ENCODE results near the gene KCP. TPM values are rescaled to one million over a fixed set of nuclear protein-coding genes. Genes with fewer than 3 reads are reported as not detected.
A peak's percentile ranks its signal among the peaks of the same experiment; 100 is the strongest.

Gene KCP
- polyA plus RNA-seq (0.03 to 0.17 TPM in 2 of 3 replicates, not detected in the other), polyA minus RNA-seq (0.13 TPM in 1 of 3 replicates, not detected in the others)
- not detected for polyA plus RNA-seq (2011; ENCODE audit: low read depth)
- 0.04 and 0.08 TPM in 2 replicates for polyA plus RNA-seq (2011; cell fraction: cytosol; rRNA removed)
- polyA plus RNA-seq (2011; cell fraction: nucleus; rRNA removed) = 0.25 and 0.28 TPM in 2 replicates
- 0.14 and 0.17 TPM in 2 replicates for polyA plus RNA-seq (2012; ENCODE audit: low replicate concordance)
- not detected for polyA minus RNA-seq (2011; cell fraction: cytosol; rRNA and poly(A)+ RNA removed)
- polyA minus RNA-seq (2011; cell fraction: nucleus; rRNA and poly(A)+ RNA removed) = not detected in 2 replicates

DNA sequence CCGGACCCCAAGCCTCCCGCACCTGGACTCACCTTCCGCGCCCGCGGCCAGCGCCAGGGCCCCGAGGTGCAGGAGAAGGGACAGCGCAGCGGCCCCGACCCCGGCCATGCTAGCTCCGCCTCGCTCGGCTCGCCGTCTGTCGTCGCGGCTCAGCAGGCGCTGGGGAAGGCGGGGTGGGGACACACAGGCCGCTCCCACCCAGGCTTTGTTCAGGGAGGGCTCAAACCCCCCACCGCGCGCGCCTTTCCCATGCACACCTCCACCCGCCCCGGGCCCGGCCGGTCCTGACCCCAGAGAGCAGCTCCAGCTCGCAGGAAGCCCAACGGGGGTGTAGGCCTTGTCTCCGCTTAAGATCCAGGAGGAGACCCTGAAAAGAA lies at the start of gene KCP:
Gene KCP, minus strand, starts transcription at position 141 of the 377 bp plus-strand sequence. Its CDS starts 33 bp downstream, at position 108.
- Histone ChIP-seq H3K27me3 (ENCODE audit: control insufficient read depth, extremely low read depth, insufficient read depth, low read length) (peaks cover 57% of the 10 kb centered on the region), H3K9ac (ENCODE audit: control insufficient read depth, extremely low read depth, insufficient read depth, low read length) (no peak within 1 kb of the TSS), H3K9me1 (ENCODE audit: control insufficient read depth, extremely low read depth, insufficient read depth, low read length) (no peaks in the 10 kb centered on the region), H3K4me3 (ENCODE audit: control insufficient read depth in 2 of 3, extremely low read depth in 1 of 3, insufficient read depth in 2 of 3, low read depth in 1 of 3, low read length in 3 of 3) (peak within 1 kb of the TSS in 1 of 3 experiments; percentile 19), H3K27ac (ENCODE audit: control insufficient read depth, insufficient read depth, low read length) (no peak within 1 kb of the TSS), H4K20me1 (ENCODE audit: control insufficient read depth, extremely low read depth, insufficient read depth, low read length) (no peaks in the 10 kb centered on the region), H3K9me3 (ENCODE audit: control insufficient read depth, low read depth, low read length) (no peaks in the 10 kb centered on the region), H3K4me2 (ENCODE audit: control insufficient read depth, extremely low read depth, insufficient read depth, low read depth, low read length) (peak within 1 kb of the TSS; percentile 9), H2AFZ (ENCODE audit: control insufficient read depth, low read length) (no peak within 1 kb of the TSS), H3K79me2 (ENCODE audit: control insufficient read depth, insufficient read depth, low read length) (no peaks in the 10 kb centered on the region), H3K36me3 (ENCODE audit: control insufficient read depth in 2 of 2, extremely low read depth in 1 of 2, insufficient read depth in 2 of 2, low read length in 2 of 2) (no peaks in the 10 kb centered on the region), H3K4me1 (ENCODE audit: control insufficient read depth, extremely low read depth, insufficient read depth, low read length) (no peaks in the 10 kb centered on the region)
- DNase-seq (ENCODE audit: low read depth, low spot score) (no peak), FAIRE-seq (no peak)
- TF ChIP-seq, protein P1, sequence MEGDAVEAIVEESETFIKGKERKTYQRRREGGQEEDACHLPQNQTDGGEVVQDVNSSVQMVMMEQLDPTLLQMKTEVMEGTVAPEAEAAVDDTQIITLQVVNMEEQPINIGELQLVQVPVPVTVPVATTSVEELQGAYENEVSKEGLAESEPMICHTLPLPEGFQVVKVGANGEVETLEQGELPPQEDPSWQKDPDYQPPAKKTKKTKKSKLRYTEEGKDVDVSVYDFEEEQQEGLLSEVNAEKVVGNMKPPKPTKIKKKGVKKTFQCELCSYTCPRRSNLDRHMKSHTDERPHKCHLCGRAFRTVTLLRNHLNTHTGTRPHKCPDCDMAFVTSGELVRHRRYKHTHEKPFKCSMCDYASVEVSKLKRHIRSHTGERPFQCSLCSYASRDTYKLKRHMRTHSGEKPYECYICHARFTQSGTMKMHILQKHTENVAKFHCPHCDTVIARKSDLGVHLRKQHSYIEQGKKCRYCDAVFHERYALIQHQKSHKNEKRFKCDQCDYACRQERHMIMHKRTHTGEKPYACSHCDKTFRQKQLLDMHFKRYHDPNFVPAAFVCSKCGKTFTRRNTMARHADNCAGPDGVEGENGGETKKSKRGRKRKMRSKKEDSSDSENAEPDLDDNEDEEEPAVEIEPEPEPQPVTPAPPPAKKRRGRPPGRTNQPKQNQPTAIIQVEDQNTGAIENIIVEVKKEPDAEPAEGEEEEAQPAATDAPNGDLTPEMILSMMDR (optimal IDR thresholded peaks at IDR 0.05 in 1 of 3, IDR thresholded peaks at IDR 0.05 in 1 of 3, conservative IDR thresholded peaks at IDR 0.05 in 1 of 3; ENCODE audit: extremely low read depth in 1 of 3, insufficient read depth in 2 of 3, low read length in 3 of 3) = no peak
- TF ChIP-seq EZH2 (IDR thresholded peaks at IDR 0.05; ENCODE audit: low read length) = no peak
- dilution Hi-C loops (cut with MboI; ENCODE audit: extremely low pct_ligation_motif_present, low sequenced_read_pairs) = no loop called here

DNA sequence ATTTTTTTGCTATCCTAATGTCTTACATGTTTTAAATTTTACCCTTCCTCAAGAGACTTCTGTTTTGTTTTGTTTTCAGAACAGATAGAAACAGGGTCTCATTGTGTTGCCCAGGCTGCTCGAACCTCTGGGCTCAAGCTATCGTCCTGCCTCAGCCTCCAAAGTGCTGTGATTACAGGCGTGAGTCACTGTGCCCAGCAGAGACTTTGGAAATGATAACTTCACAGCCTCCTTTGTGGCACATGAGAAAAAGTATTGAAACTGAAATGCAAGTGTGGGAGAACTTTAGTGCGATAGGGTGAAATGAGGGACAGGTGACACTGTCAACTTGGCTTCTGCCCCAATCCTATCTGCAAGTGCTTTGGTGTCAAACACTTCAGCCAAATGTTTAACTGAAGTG lies 48.8 kb upstream of the KCP start:
- no peak overlapping the region for H3K4me3 ChIP-seq (ENCODE audit: control insufficient read depth in 2 of 3, extremely low read depth in 1 of 3, insufficient read depth in 2 of 3, low read depth in 1 of 3, low read length in 3 of 3)
- no peak for DNase-seq (ENCODE audit: low read depth, low spot score)
- dilution Hi-C loops (cut with MboI; ENCODE audit: extremely low pct_ligation_motif_present, low sequenced_read_pairs) = no loop called here
- peaks cover 17 to 36% of the 10 kb centered on the region in 2 experiments for H3K36me3 ChIP-seq (ENCODE audit: control insufficient read depth in 2 of 2, extremely low read depth in 1 of 2, insufficient read depth in 2 of 2, low read length in 2 of 2)
- H3K9me3 ChIP-seq (ENCODE audit: control insufficient read depth, low read depth, low read length) = no peaks in the 10 kb centered on the region
- H4K20me1 ChIP-seq (ENCODE audit: control insufficient read depth, extremely low read depth, insufficient read depth, low read length) = no peaks in the 10 kb centered on the region
- no peaks in the 10 kb centered on the region for H3K9me1 ChIP-seq (ENCODE audit: control insufficient read depth, extremely low read depth, insufficient read depth, low read length)
- no peak overlapping the region for H3K27ac ChIP-seq (ENCODE audit: control insufficient read depth, insufficient read depth, low read length)
- TF ChIP-seq EZH2 (IDR thresholded peaks at IDR 0.05; ENCODE audit: low read length) = no peak
- TF ChIP-seq, protein P1 (optimal IDR thresholded peaks at IDR 0.05 in 1 of 3, IDR thresholded peaks at IDR 0.05 in 1 of 3, conservative IDR thresholded peaks at IDR 0.05 in 1 of 3; ENCODE audit: extremely low read depth in 1 of 3, insufficient read depth in 2 of 3, low read length in 3 of 3) = no peak
- H3K79me2 ChIP-seq (ENCODE audit: control insufficient read depth, insufficient read depth, low read length) = no peaks in the 10 kb centered on the region
- no peaks in the 10 kb centered on the region for H3K27me3 ChIP-seq (ENCODE audit: control insufficient read depth, extremely low read depth, insufficient read depth, low read length)
- no peak overlapping the region for H3K9ac ChIP-seq (ENCODE audit: control insufficient read depth, extremely low read depth, insufficient read depth, low read length)
- no peak overlapping the region for H3K4me2 ChIP-seq (ENCODE audit: control insufficient read depth, extremely low read depth, insufficient read depth, low read depth, low read length)
- H2AFZ ChIP-seq (ENCODE audit: control insufficient read depth, low read length) = no peak overlapping the region
- H3K4me1 ChIP-seq (ENCODE audit: control insufficient read depth, extremely low read depth, insufficient read depth, low read length) = peaks cover 28% of the 10 kb centered on the region
- FAIRE-seq = no peak

Measured in keratinocyte (primary cell).